ENCODE measurements around the gene SLC9A3. TPM values are rescaled to one million over a fixed set of nuclear protein-coding genes. Genes with fewer than 3 reads are reported as not detected.

SLC9A3 gene
- polyA plus RNA-seq, 6 donors from 2014 or later: 0.84 to 2.1 (median 1.6) TPM

DNA sequence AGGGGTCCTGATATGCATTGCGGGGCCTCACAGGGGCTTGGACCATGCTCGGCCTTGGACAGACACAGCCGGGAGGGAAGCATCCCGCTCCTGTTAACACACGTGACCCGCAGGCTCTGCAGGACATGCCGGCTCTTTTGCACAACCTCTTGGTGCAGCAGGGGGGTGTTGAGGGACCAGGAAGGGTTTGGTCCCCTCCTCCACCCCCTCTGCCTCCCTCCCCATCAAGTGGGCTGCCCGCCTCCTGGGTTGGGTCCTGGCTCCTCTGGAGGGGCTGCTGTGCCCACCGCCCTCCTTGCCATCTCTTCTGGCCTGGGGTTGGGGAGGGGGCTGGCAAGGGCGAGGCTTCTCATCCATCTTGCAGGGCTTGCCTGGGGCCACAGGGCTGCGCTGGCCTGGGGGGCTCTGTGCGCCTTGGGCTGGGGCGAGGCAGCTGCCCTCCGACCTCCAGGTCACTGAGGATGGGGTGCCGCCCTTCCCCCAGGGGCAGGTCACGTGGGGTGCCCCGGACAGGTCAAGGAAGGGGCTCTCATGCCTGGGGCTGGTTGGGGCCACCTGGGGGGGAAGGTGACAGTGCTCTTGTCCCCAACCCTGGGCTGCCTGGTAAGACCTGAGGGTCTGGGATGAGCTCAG is 16.8 kb upstream of the SLC9A3 start:
- H3K4me1 Mint-ChIP-seq: peaks cover 27 to 49% (median 35%) of the 10 kb centered on the region in 3 donors
- H3K27me3 Mint-ChIP-seq: peaks cover 32 to 81% (median 42%) of the 10 kb centered on the region in 3 donors
- H3K4me3 Mint-ChIP-seq: no peak overlapping the region
- H3K36me3 Mint-ChIP-seq: peaks cover 0 to 11% of the 10 kb centered on the region in 2 donors
- peaks cover 0 to 8% (median 3%) of the 10 kb centered on the region in 7 donors for H3K9me3 Mint-ChIP-seq
- peak overlapping the region in 1 of 6 donors; percentile 72 for H3K27ac Mint-ChIP-seq
- ATAC-seq (ENCODE audit: low read depth in 2 of 2) (no peak), DNase-seq (no peak)

- Mint-ChIP-seq H3K36me3 (peaks cover 0 to 12% of the 10 kb centered on the region in 2 donors), H3K4me3 (no peak overlapping the region), H3K27ac (peak overlapping the region in 2 of 6 donors; percentile 10 to 60), H3K27me3 (peaks cover 37 to 81% (median 45%) of the 10 kb centered on the region in 3 donors), H3K9me3 (peaks cover 0 to 8% (median 3%) of the 10 kb centered on the region in 7 donors), H3K4me1 (peaks cover 27 to 44% (median 35%) of the 10 kb centered on the region in 3 donors)
- ATAC-seq (ENCODE audit: low read depth in 2 of 2) (no peak), DNase-seq (no peak)
Observed at GRCh38 chr5:540071-540905, 16.0 kb upstream of the SLC9A3 start.

- Mint-ChIP-seq H3K27me3 (peaks cover 37 to 88% (median 45%) of the 10 kb centered on the region in 3 donors), H3K4me1 (peaks cover 20 to 41% (median 35%) of the 10 kb centered on the region in 3 donors), H3K4me3 (no peak overlapping the region), H3K36me3 (peaks cover 0 to 12% of the 10 kb centered on the region in 2 donors), H3K9me3 (peaks cover 0 to 8% (median 3%) of the 10 kb centered on the region in 7 donors), H3K27ac (no peak overlapping the region)
- no peak for DNase-seq
- ATAC-seq (ENCODE audit: low read depth in 2 of 2): no peak
Observed at GRCh38 chr5:539469-540070, 15.3 kb upstream of the SLC9A3 start.

DNA sequence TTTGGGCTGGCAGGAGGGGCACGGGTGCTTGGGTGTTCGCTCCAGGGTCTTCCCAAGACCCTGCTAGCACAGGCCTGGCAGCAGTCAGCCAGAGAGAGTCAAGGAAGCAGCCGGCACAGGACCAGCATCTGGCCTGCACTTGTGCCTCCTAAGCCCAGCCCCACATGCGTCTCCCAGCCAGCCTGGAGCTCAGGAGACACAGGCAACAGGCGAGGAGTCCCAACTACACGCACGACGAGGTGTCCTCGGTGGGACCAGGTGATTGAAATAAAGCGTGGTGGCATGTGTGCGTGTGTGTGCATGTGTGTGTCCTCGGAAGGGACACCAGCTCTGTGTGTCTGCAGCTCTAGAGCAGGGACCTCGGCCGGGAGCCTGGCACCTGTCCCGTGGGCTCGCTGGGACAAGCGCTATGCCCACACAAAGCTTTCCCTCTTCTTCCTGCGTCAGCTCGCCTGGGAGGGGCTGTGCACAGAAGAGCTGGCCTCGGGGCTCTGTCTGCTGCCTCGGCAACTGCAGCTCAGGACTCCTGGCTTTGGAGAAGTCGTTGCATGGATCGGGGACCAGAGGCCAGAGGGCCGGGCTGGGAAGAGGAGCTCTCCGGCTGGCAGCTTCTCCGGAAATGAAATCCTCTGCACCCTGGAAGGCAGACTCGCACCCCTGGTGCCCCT is 14.7 kb upstream of the SLC9A3 start:
- Mint-ChIP-seq H3K4me1 (peaks cover 15 to 34% (median 31%) of the 10 kb centered on the region in 3 donors), H3K27ac (no peak overlapping the region)

DNA sequence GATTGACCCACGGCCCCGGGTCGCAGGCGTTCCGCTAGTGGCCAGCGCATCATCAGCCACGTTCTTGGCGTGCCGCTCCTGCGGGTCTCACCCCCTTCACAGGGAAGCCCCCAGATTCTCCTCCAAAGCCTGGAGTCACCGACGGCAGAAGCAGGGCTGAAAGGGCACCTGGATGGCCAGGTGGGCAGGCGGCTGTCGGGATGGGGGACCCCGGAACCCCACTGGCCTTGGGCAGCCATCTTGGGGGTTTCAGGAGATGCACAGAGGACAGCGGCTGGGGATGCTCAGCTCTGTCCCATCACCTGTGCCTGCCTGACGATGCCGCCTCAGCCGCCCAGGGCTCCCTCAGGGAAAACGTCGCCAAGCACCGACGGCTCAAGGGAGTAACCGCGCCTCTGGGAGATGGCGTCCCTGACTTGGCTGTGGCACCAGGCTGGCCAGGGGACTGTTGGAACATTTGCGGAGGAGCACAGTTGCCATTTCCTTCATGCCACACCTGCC is 14.1 kb upstream of the SLC9A3 start:
- ATAC-seq (ENCODE audit: low read depth in 2 of 2) (no peak), DNase-seq (no peak)
- peaks cover 31 to 99% (median 45%) of the 10 kb centered on the region in 3 donors for H3K27me3 Mint-ChIP-seq
- H3K4me3 Mint-ChIP-seq: no peak overlapping the region
- peaks cover 0 to 8% (median 0%) of the 10 kb centered on the region in 7 donors for H3K9me3 Mint-ChIP-seq
- H3K4me1 Mint-ChIP-seq: peaks cover 9 to 28% (median 26%) of the 10 kb centered on the region in 3 donors
- no peak overlapping the region for H3K27ac Mint-ChIP-seq
- H3K36me3 Mint-ChIP-seq: peaks cover 0 to 12% of the 10 kb centered on the region in 2 donors

More for the DNA sequence above, 14.7 kb upstream of the SLC9A3 start:
- DNase-seq (no peak), ATAC-seq (ENCODE audit: low read depth in 2 of 2) (no peak)
- peaks cover 0 to 8% (median 2%) of the 10 kb centered on the region in 7 donors for H3K9me3 Mint-ChIP-seq
- no peak overlapping the region for H3K4me3 Mint-ChIP-seq
- peaks cover 0 to 12% of the 10 kb centered on the region in 2 donors for H3K36me3 Mint-ChIP-seq
- H3K27me3 Mint-ChIP-seq: peaks cover 34 to 95% (median 45%) of the 10 kb centered on the region in 3 donors

GRCh38 chr5:537621-538071 is 13.4 kb upstream of the SLC9A3 start:
- H3K27me3 Mint-ChIP-seq: peaks cover 31 to 98% (median 44%) of the 10 kb centered on the region in 3 donors
- no peak for DNase-seq

DNA sequence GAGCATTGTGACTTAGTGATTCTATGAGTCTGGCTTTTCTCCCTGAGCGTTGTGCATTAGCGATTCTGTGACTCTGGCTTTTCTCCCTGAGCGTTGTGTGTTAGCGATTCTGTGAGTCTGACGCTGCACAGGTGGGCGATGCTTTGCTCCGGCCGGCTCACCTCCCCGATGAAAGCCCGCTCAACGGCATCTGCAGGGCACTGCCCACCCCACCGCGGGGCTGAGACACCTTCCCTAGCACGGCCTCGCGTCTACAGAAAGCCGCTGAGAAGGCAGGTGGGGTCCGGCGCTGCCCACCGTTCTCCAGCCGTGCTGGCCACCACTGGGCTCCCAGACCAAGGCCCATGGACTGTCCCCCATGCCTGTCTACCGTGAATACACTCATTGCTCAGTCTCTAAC is 12.8 kb upstream of the SLC9A3 start:
- H3K36me3 Mint-ChIP-seq: peaks cover 0 to 12% of the 10 kb centered on the region in 2 donors
- peak overlapping the region in 1 of 6 donors; percentile 36 for H3K27ac Mint-ChIP-seq
- peak overlapping the region in 1 of 8 donors; percentile 36 for H3K4me3 Mint-ChIP-seq
- H3K4me1 Mint-ChIP-seq: peaks cover 2 to 18% (median 17%) of the 10 kb centered on the region in 3 donors
- ATAC-seq (ENCODE audit: low read depth in 2 of 2): no peak
- no peak for DNase-seq
- peaks cover 31 to 93% (median 39%) of the 10 kb centered on the region in 3 donors for H3K27me3 Mint-ChIP-seq
- H3K9me3 Mint-ChIP-seq: peaks cover 0 to 8% (median 0%) of the 10 kb centered on the region in 7 donors

More at GRCh38 chr5:537621-538071, 13.4 kb upstream of the SLC9A3 start:
- Mint-ChIP-seq H3K27ac (no peak overlapping the region), H3K4me3 (no peak overlapping the region), H3K4me1 (peaks cover 4 to 22% (median 20%) of the 10 kb centered on the region in 3 donors), H3K9me3 (peaks cover 0 to 8% (median 0%) of the 10 kb centered on the region in 7 donors), H3K36me3 (peaks cover 0 to 12% of the 10 kb centered on the region in 2 donors)
- ATAC-seq (ENCODE audit: low read depth in 2 of 2): no peak

DNA sequence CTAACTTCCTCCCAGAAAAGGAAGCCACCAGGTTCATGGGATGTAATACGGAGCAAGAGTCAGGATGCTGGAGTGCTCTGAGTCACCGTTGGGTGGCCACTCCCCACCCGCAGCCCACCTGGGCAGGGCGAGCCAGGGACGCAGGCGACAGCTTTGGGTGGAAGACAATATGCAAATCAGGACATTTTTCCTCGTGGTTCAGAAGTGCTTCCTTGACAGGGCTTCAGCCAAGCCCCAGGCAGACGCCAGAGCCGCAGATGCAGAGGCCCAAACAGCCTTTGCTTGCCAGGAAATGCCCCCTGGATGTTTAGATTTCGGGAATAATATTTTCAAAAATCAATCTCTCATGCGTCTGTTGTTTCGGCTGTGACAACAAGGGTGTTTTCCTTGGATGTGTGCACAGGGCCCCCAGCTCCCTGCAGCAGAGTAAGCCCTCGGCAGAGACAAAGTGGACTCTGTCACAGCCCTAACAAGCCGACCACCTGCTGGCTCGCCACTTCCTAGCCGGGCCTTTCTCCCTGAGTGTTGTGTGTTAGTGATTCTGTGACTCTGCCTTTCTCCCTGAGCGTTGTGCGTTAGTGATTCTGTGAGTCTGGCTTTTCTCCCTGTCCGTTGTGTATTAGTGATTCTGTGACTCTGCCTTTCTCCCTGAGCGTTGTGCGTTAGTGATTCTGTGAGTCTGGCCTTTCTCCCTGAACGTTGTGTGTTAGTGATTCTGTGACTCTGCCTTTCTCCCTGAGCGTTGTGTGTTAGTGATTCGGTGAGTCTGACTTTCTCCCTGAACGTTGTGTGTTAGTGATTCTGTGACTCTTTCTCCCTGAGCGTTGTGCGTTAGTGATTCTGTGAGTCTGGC is 11.8 kb upstream of the SLC9A3 start:
- Mint-ChIP-seq H3K9me3 (peaks cover 0 to 8% (median 0%) of the 10 kb centered on the region in 7 donors), H3K27ac (peak overlapping the region in 1 of 6 donors; percentile 66), H3K27me3 (peaks cover 31 to 91% (median 36%) of the 10 kb centered on the region in 3 donors), H3K4me3 (no peak overlapping the region), H3K4me1 (peaks cover 9 to 24% (median 19%) of the 10 kb centered on the region in 3 donors), H3K36me3 (peaks cover 0 to 12% of the 10 kb centered on the region in 2 donors)
- ATAC-seq (ENCODE audit: low read depth in 2 of 2) (no peak), DNase-seq (no peak)

GRCh38 chr5:534743-535671 is 10.8 kb upstream of the SLC9A3 start:
- peaks cover 28 to 87% (median 32%) of the 10 kb centered on the region in 3 donors for H3K27me3 Mint-ChIP-seq
- H3K4me1 Mint-ChIP-seq: peaks cover 19 to 27% (median 24%) of the 10 kb centered on the region in 3 donors
- H3K9me3 Mint-ChIP-seq: peaks cover 0 to 8% (median 0%) of the 10 kb centered on the region in 7 donors
- ATAC-seq (ENCODE audit: low read depth in 2 of 2): no peak
- DNase-seq: no peak
- no peak overlapping the region for H3K27ac Mint-ChIP-seq
- peaks cover 0 to 12% of the 10 kb centered on the region in 2 donors for H3K36me3 Mint-ChIP-seq
- H3K4me3 Mint-ChIP-seq: peak overlapping the region in 1 of 8 donors; percentile 41

DNA sequence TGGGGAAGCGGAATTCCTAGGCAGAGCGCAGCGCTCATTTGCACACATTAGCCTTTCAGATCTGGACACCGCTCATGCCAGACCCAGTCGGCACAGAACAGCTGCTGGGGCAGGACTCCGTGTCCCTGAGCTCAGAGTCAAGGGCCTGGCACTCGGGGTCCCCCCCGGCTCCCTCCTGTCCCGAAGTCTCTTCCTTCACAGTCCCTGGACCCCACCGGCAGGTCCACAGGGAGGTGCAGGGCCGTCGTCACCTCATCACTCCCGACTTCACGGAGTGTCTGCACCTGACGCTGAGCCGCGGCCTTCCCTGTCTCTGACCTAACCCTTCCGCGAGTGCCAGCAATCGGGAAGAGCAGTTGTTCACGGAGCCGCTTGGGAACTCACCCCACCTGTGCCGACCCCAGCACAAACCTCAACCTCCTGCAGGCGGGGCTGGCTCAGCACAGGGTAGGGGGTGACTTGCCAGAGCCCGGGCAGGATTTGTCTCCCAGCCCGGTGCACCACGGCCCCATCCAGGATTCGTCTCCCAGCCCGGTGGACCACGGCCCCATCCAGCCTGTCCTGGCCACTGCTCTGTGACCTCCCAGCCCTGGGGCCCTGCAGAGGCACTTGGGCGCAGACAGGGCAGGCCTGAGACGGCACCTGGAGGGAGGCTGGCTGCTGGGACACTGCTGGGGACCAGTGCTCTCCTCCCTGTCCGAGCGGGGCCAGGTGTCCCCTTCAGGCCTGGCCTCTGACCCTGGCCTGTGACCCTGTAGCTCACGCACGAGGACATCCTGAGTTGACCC is 9.9 kb upstream of the SLC9A3 start:
- peaks cover 0 to 8% (median 0%) of the 10 kb centered on the region in 7 donors for H3K9me3 Mint-ChIP-seq
- H3K4me1 Mint-ChIP-seq: peaks cover 28 to 36% (median 32%) of the 10 kb centered on the region in 3 donors
- peaks cover 0 to 12% of the 10 kb centered on the region in 2 donors for H3K36me3 Mint-ChIP-seq
- no peak overlapping the region for H3K27ac Mint-ChIP-seq
- DNase-seq: no peak
- no peak overlapping the region for H3K4me3 Mint-ChIP-seq
- peaks cover 32 to 80% (median 39%) of the 10 kb centered on the region in 3 donors for H3K27me3 Mint-ChIP-seq
- ATAC-seq (ENCODE audit: low read depth in 2 of 2): no peak
